ENCODE data around the gene SLC37A1. TPM values are rescaled to one million over a fixed set of nuclear protein-coding genes. Genes with fewer than 3 reads are reported as not detected.
"Not testable (repeated sequence)": the region's sequence is repeated elsewhere in the genome, so short reads cannot be mapped to it uniquely, and the experiment has no call there.

The SLC37A1 gene
- total RNA-seq, 6 donors from 2014 or later, result 20.8 to 70.2 (median 36.8) TPM

DNA sequence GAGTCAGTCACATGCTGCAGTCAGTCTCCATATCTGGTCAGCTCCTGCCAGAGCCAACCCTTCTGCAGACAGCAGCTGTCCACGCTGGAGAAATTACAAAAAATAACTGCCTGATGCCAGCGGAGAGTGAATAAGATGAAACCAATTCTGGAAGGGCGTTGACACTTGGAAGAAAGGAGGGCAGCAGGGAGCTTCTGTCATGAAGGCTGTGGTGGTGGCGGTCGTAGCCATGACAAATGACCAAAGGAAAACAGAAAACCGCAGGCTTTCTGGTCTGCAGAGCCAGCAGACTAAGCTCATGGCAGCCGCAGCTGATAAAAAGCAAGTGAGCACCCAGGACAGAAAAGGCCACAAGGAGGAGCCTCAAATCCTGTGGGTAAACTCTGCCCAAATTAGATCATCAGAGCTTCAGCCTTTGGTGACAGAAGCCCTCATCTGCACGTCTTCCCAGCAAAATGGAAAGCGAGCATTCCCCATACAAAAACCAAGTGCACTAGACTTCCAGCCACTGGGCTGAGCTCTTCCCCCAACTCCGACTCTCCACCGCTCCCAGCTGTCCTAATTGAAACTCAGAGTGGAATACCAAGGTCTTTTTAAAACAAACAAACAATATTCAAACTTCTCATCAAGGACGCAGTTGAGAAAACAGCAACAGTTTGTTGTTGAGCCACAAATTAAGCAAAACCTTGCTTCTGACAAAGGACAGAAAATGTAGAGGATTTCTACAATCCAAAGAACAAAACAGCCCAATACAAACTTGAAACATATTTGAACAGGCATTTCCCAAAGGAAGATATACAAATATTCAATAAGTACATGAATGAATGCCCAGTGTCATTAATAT, 46.3 kb upstream of the SLC37A1 start:
- H3K9me3 ChIP-seq, result no peaks in the 10 kb centered on the region
- peak in 1 of 2 donors; percentile 22 for DNase-seq
- no peak overlapping the region for H3K4me3 ChIP-seq
- no peak for TF ChIP-seq POLR2AphosphoS5 (IDR thresholded peaks at IDR 0.05)
- TF ChIP-seq, protein P1, sequence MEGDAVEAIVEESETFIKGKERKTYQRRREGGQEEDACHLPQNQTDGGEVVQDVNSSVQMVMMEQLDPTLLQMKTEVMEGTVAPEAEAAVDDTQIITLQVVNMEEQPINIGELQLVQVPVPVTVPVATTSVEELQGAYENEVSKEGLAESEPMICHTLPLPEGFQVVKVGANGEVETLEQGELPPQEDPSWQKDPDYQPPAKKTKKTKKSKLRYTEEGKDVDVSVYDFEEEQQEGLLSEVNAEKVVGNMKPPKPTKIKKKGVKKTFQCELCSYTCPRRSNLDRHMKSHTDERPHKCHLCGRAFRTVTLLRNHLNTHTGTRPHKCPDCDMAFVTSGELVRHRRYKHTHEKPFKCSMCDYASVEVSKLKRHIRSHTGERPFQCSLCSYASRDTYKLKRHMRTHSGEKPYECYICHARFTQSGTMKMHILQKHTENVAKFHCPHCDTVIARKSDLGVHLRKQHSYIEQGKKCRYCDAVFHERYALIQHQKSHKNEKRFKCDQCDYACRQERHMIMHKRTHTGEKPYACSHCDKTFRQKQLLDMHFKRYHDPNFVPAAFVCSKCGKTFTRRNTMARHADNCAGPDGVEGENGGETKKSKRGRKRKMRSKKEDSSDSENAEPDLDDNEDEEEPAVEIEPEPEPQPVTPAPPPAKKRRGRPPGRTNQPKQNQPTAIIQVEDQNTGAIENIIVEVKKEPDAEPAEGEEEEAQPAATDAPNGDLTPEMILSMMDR (IDR thresholded peaks at IDR 0.05), result peak in 2 of 6 experiments; percentile 16 to 27
- H3K36me3 ChIP-seq, result no peaks in the 10 kb centered on the region
- H3K4me1 ChIP-seq, result peaks cover 9 to 25% (median 14%) of the 10 kb centered on the region in 4 donors
- H3K27ac ChIP-seq, result no peak overlapping the region
- ATAC-seq (ENCODE audit: low FRiP score in 2 of 2), result peak in 1 of 2 donors; percentile 53
- no peaks in the 10 kb centered on the region for H3K27me3 ChIP-seq
- 45 to 47% methylated on average over 12 of the region's 12 CpGs for WGBS, 2 donors

DNA sequence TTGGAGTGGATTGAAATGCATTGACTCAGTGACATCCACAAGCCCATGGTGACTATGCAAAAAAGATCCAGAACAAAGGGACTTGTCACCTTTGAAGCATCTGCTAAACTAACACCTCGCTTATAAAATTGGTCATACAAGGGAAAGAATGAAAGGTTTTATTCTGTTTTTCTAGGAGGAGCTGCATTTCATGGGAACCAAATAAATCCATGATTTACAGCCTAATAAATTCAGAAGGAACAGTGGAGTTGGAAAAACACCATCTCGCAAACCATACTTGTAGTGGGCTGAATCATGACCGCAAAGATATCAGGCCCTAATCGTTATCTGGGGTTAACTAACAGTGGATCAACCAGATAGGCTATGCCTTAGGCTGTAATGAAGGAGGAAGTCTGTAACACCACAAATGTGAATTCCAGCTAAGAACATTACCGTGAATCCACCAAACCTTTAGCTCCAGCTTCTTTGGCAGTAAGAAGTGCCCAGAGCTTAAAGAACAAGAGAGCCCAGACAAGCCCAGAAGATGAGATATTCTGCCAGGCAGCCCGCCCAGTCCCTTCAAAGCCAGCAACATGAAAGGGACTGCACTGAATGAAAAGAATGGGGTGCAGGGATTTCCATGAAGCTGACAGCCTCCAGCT, 45.0 kb upstream of the SLC37A1 start:
- H3K27me3 ChIP-seq, result no peaks in the 10 kb centered on the region
- H3K4me3 ChIP-seq, result no peak overlapping the region
- TF ChIP-seq POLR2A (IDR thresholded peaks at IDR 0.05), result no peak
- no peak for TF ChIP-seq POLR2AphosphoS5 (IDR thresholded peaks at IDR 0.05)
- ATAC-seq (ENCODE audit: low FRiP score in 2 of 2), result no peak
- H3K27ac ChIP-seq, result no peak overlapping the region
- H3K36me3 ChIP-seq, result no peaks in the 10 kb centered on the region
- peaks cover 9 to 19% (median 14%) of the 10 kb centered on the region in 4 donors for H3K4me1 ChIP-seq
- H3K9me3 ChIP-seq, result no peaks in the 10 kb centered on the region
- no peak for DNase-seq
- 74 to 84% methylated on average over 6 of the region's 6 CpGs for WGBS, 2 donors

DNA sequence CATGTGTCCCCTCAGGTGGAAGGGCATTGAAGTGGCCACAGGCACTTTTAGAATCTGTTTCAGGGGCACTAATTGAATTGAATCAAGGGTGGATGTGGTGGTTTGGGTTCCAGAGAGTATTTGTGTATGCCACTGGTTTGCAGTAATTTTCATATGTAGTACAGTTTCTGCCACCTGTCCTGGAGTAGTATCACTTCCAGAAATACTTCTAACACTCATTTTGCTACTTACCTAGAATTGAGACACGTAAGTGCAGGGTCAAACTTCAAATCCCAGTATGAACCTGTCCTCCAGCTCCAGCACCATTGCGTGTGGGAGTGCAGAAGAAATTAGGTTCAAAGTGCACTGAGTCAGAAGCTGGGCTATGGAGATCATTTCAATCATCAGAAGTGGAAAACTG, 44.4 kb upstream of the SLC37A1 start:
- TF ChIP-seq POLR2AphosphoS5 (IDR thresholded peaks at IDR 0.05) (no peak), EP300 (IDR thresholded peaks at IDR 0.05) (no peak)
- peaks cover 9 to 21% (median 14%) of the 10 kb centered on the region in 4 donors for H3K4me1 ChIP-seq
- no peak overlapping the region for H3K4me3 ChIP-seq
- H3K36me3 ChIP-seq, result no peaks in the 10 kb centered on the region
- H3K27me3 ChIP-seq, result no peaks in the 10 kb centered on the region
- DNase-seq (no peak), ATAC-seq (ENCODE audit: low FRiP score in 2 of 2) (no peak)
- WGBS, 2 donors, result 81 to 94% methylated on average over 2 of the region's 2 CpGs
- H3K9me3 ChIP-seq, result no peaks in the 10 kb centered on the region
- H3K27ac ChIP-seq, result no peak overlapping the region

DNA sequence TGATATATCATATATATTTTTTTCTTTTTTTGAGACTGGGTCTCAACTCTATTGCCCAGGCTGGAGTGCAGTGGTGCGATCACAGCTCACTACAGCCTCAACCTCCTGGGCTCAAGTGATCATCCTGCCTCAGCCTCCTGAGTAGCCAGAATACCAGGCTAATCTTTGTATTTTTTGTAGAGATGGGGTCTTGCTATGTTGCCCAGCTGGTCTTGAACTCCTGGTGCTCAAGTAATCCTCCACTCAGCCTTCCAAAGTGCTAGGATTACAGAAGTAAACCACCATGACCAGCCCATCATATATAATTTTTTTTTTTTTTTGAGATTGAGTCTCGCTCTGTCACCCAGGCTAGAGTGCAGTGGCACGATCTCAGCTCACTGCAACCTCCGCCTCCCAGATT, 43.9 kb upstream of the SLC37A1 start:
- not testable (repeated sequence) for H3K27me3 ChIP-seq; DNase-seq; H3K27ac ChIP-seq; ATAC-seq (ENCODE audit: low FRiP score in 2 of 2); H3K4me3 ChIP-seq; H3K9me3 ChIP-seq; H3K36me3 ChIP-seq
- 94 to 96% methylated on average over 4 of the region's 4 CpGs for WGBS, 2 donors
- H3K4me1 ChIP-seq, result peaks cover 8 to 17% (median 12%) of the 10 kb centered on the region in 4 donors

DNA sequence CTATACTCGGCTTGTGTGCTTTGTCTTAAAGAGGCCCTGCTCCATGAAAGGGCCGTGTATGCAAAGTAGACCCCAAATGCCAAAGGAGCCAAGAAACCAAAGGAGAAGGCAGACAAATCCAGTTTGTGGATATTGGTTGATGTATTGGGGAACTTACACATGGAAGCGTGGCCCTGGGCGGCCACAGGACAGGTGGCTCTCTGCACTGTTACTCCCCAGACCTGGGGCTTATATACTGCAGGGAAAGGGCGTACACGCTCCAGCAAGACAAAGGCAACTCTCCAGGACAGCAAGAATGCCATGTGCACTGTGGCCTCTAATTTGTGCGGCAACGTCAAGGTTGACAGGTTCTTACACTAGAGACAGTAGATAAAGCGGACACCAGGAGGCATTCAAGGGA, 42.4 kb upstream of the SLC37A1 start:
- no peak overlapping the region for H3K4me3 ChIP-seq
- WGBS, 2 donors, result 89 to 94% methylated on average over 9 of the region's 9 CpGs
- DNase-seq (no peak), ATAC-seq (ENCODE audit: low FRiP score in 2 of 2) (no peak)
- H3K27me3 ChIP-seq, result no peaks in the 10 kb centered on the region
- no peak overlapping the region for H3K27ac ChIP-seq
- TF ChIP-seq, protein P1 (IDR thresholded peaks at IDR 0.05), result no peak
- TF ChIP-seq POLR2A (IDR thresholded peaks at IDR 0.05), result no peak
- no peak for TF ChIP-seq EP300 (IDR thresholded peaks at IDR 0.05)
- no peak for TF ChIP-seq POLR2AphosphoS5 (IDR thresholded peaks at IDR 0.05)
- no peaks in the 10 kb centered on the region for H3K9me3 ChIP-seq
- H3K4me1 ChIP-seq, result peaks cover 0 to 8% (median 2%) of the 10 kb centered on the region in 4 donors
- H3K36me3 ChIP-seq, result no peaks in the 10 kb centered on the region

DNA sequence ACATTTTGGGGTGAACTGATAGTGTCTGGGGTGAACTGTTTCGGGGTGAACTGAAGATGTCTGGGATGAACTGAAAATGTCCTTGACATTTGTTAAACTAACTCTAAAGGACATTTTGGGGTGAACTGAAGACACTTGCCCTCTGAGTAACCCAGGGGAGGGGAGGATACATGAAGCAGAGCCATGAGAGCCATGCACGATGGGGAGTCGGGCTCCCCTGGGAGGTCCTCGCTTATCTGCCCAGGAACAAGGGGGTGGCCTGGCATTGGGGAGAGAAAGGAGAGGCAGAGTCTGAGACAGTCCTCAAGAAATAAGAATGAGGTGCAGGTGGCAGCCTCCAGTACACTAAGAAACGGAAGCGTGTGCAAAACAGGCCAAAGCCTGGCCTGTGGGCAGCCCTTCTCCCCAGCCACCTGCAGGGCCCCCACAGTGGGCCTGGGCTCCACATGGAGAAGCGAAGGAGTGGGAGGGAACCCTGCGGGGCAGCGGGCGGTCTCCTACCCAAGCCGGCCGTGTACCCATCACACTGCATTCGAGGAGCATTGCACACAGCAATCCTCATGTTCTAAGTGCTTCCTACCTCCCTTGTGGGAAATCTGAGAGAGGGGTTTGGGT, 41.8 kb upstream of the SLC37A1 start:
- 96 to 97% methylated on average over 13 of the region's 13 CpGs for WGBS, 2 donors

More for the DNA sequence above, 41.8 kb upstream of the SLC37A1 start:
- Histone ChIP-seq H3K36me3 (no peaks in the 10 kb centered on the region), H3K27ac (no peak overlapping the region), H3K9me3 (no peaks in the 10 kb centered on the region), H3K27me3 (no peaks in the 10 kb centered on the region), H3K4me3 (no peak overlapping the region), H3K4me1 (peaks cover 0 to 7% (median 2%) of the 10 kb centered on the region in 4 donors)
- ATAC-seq (ENCODE audit: low FRiP score in 2 of 2), result no peak
- no peak for TF ChIP-seq EP300 (IDR thresholded peaks at IDR 0.05)
- TF ChIP-seq POLR2AphosphoS5 (IDR thresholded peaks at IDR 0.05), result no peak
- no peak for TF ChIP-seq POLR2A (IDR thresholded peaks at IDR 0.05)
- TF ChIP-seq, protein P1 (IDR thresholded peaks at IDR 0.05), result no peak
- DNase-seq, result no peak
